Osteocyte (in vitro differentiated cells): ENCODE measurements around the gene MCM5. TPM values are rescaled to one million over a fixed set of nuclear protein-coding genes. Genes with fewer than 3 reads are reported as not detected.
"Not testable (repeated sequence)": the region's sequence is repeated elsewhere in the genome, so short reads cannot be mapped to it uniquely, and the experiment has no call there.

Experiments used
- DNase-seq: peaks from one replicate; pipeline ENCODE4 v3.0.0; 2021; ENCODE audit warnings: mixed read lengths; ENCODE audit not compliant: unreplicated experiment; ENCODE audit errors: extremely low spot score
- H3K27ac Mint-ChIP-seq: one replicate; pipeline ENCODE4 v1.8.0; 2021; ENCODE audit warnings: mild to moderate bottlenecking, mixed read lengths; ENCODE audit not compliant: unreplicated experiment
- H3K27me3 Mint-ChIP-seq: one replicate; pipeline ENCODE4 v1.8.0; 2021; ENCODE audit warnings: mixed read lengths; ENCODE audit not compliant: unreplicated experiment
- H3K36me3 Mint-ChIP-seq: one replicate; pipeline ENCODE4 v1.8.0; 2021; ENCODE audit warnings: mixed read lengths; ENCODE audit not compliant: unreplicated experiment
- H3K4me1 Mint-ChIP-seq: one replicate; pipeline ENCODE4 v1.8.0; 2021; ENCODE audit warnings: mixed read lengths; ENCODE audit not compliant: unreplicated experiment
- H3K4me3 Mint-ChIP-seq: one replicate; pipeline ENCODE4 v1.8.0; 2021; ENCODE audit warnings: mild to moderate bottlenecking, moderate library complexity, mixed read lengths; ENCODE audit not compliant: unreplicated experiment
- H3K9me3 Mint-ChIP-seq: one replicate; pipeline ENCODE4 v1.8.0; 2021; ENCODE audit warnings: mixed read lengths; ENCODE audit not compliant: unreplicated experiment
- total RNA-seq: library from RNA; stranded (reverse); gene quantifications from 2 replicates; pipeline ENCODE4 v1.2.1, GENCODE V29; 2021
- TF ChIP-seq, protein P1 (sequence below): fragments of 200-600 bp; sonication (generic); IDR thresholded peaks from 2 replicates; pipeline ENCODE4 v1.5.0; 2021; ENCODE audit warnings: antibody characterized with exemption, mild to moderate bottlenecking, moderate library complexity

The MCM5 gene
- total RNA-seq, 1 donor from 2014 or later: 28.5 TPM

DNA sequence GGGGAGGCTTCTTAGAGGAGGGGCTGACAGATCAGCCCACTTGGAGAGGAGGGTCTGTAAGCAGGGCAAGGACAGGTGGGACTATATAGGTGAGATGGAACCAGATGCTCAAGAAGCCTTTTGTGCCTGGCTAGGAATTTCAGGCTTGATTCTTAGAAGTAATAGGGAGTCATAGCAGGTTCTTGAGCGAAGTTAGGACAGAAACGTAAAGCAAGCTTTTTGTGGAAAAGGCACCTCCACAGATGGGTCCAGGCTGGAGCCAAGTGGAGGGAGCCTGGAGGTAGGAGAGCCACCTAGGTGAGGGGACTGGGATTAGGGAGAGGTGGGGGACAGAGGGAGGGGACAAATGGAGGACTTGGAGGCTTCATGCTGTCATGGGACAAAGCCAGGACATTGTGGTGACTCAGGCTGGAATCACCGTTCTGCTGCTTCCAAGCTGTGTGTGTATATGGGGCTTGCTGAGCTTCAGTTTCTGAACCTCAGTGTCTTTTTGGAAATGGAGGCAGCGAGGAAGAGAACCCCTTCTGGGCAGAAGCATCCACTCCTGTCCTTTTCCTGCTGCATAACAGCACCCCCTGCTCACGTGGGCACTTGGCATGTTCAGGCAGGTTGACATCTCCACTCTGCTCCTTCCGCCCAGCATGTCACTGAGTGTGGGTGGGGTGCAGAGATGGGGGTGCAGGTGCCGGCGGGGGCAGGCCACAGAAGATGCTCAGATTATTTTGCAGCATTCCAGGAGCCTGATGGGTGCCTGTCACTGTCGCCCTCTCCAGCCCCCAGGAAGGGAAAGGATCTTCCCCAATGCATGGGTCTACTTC is 58.0 kb downstream of the MCM5 start:
- Mint-ChIP-seq H3K36me3 (no peaks in the 10 kb centered on the region), H3K4me3 (no peak overlapping the region), H3K9me3 (no peaks in the 10 kb centered on the region), H3K4me1 (no peaks in the 10 kb centered on the region), H3K27ac (no peak overlapping the region), H3K27me3 (peaks cover 13% of the 10 kb centered on the region)
- TF ChIP-seq, protein P1, sequence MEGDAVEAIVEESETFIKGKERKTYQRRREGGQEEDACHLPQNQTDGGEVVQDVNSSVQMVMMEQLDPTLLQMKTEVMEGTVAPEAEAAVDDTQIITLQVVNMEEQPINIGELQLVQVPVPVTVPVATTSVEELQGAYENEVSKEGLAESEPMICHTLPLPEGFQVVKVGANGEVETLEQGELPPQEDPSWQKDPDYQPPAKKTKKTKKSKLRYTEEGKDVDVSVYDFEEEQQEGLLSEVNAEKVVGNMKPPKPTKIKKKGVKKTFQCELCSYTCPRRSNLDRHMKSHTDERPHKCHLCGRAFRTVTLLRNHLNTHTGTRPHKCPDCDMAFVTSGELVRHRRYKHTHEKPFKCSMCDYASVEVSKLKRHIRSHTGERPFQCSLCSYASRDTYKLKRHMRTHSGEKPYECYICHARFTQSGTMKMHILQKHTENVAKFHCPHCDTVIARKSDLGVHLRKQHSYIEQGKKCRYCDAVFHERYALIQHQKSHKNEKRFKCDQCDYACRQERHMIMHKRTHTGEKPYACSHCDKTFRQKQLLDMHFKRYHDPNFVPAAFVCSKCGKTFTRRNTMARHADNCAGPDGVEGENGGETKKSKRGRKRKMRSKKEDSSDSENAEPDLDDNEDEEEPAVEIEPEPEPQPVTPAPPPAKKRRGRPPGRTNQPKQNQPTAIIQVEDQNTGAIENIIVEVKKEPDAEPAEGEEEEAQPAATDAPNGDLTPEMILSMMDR: no peak
- no peak for DNase-seq

DNA sequence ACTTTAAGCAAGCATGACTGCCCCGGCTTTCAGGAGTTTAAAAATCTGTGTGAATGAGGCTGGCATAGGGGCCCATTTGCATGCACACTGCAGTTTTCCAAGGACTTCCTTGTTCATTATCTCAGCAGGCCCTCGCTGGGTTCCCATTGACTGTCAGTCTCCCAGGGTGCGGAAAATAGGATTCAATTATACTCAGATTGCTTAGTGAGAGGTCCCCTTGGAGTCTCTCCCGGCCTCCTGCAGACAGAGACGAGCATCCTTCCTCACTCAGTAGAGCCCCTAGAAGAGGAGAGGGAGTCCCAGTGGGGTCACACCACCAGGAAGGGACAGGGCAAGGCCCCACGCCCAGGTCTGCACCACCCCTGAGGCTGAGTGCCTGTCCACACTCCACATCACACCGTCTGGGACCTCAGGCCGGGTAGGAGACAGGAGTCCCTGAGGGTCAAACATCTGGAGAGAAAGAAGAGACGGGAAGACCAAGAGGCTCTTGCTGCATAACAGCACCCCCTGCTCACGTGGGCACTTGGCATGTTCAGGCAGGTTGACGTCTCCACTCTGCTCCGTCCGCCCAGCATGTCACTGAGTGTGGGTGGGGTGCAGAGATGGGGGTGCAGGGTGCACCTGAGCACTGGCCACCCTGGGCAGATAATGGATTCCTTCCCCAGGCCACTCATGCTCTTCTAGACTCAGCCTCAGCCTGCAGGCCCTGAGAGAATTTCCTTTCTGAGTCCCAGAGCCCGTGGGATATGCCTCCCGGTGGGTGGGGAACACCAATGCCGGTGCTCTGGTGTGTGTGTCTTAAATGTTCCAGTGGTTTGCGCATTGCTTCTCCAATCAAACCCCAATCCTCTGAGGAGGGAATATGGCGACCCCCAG is 58.8 kb downstream of the MCM5 start:
- Mint-ChIP-seq H3K27me3 (peaks cover 6% of the 10 kb centered on the region), H3K36me3 (no peaks in the 10 kb centered on the region), H3K9me3 (peaks cover 4% of the 10 kb centered on the region), H3K4me3 (no peak overlapping the region), H3K27ac (no peak overlapping the region), H3K4me1 (no peaks in the 10 kb centered on the region)
- DNase-seq: no peak
- TF ChIP-seq, protein P1: no peak

DNA sequence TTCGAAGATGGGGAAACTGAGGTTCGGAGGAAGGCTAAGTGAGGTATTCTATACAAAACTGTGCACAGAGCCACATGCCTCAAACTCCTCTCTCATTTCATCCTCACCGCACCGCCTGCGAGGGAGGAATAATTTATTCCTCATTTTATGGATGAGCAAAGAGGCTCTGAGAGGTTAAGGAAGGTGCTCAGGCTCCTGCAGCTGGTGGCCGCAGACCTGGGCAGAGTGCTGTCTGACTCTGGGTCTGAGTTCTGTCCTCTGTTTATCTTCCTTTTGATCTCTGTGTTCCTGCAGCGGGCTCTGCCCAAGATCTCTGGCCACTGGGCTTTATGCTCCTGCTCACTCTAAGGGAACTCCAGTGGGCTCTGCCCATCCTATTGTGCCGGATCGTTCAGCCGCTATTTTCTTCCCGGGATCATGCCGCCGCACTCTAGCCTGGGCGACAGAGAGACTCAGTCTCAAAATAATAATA is 59.5 kb downstream of the MCM5 start:
- TF ChIP-seq, protein P1: no peak
- Mint-ChIP-seq H3K9me3 (peaks cover 5% of the 10 kb centered on the region), H3K4me1 (no peaks in the 10 kb centered on the region), H3K4me3 (no peak overlapping the region), H3K27me3 (peaks cover 3% of the 10 kb centered on the region), H3K27ac (no peak overlapping the region), H3K36me3 (no peaks in the 10 kb centered on the region)
- DNase-seq: no peak

DNA sequence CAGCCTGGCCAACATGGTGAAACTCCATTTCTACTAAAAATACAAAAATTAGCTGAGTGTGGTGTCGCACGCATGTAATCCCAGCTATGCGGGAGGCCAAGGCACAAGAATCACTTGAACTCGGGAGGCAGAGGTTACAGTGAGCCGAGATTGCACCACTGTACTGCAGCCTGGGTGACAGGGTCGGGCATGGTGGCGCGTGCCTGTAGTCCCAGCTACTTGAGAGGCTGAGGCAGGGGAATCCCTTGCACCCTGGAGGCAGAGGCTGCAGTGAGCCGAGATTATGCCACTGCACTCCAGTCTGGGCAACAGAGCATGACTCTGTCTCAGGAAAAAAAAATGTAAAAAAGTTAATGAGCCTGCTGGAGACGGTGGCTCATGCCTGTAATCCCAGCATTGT is 60.0 kb downstream of the MCM5 start:
- not testable (repeated sequence) for H3K4me3 Mint-ChIP-seq, H3K9me3 Mint-ChIP-seq, H3K4me1 Mint-ChIP-seq, H3K36me3 Mint-ChIP-seq, H3K27me3 Mint-ChIP-seq, DNase-seq, H3K27ac Mint-ChIP-seq

DNA sequence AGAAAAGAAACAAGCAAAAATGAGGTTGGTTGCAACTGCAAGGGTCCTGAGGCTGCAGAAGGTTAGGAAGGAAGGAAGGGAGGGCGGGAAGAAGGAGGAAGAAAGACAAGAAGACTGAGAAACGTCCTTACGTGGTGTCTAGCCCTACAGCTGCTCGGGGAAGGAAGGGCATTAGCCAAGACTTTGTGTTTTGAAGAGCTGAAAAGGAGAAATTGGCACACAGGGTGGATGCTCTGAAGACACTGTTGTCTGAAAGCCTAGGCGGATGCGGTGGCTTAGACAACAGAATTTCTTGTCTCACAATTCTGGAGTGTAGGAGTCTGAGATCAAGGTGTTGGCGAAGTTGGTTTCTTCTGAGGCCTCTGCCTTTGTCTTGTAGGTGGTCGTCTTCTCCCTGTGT is 60.7 kb downstream of the MCM5 start:
- TF ChIP-seq, protein P1: no peak
- H3K4me1 Mint-ChIP-seq: no peaks in the 10 kb centered on the region
- H3K27me3 Mint-ChIP-seq: peaks cover 3% of the 10 kb centered on the region
- no peak overlapping the region for H3K27ac Mint-ChIP-seq
- peaks cover 5% of the 10 kb centered on the region for H3K9me3 Mint-ChIP-seq
- no peaks in the 10 kb centered on the region for H3K36me3 Mint-ChIP-seq
- DNase-seq: no peak
- no peak overlapping the region for H3K4me3 Mint-ChIP-seq
